Naive thymus-derived CD8-positive, alpha-beta T cell (primary cell): ENCODE results near the gene PACS1. TPM values are rescaled to one million over a fixed set of nuclear protein-coding genes. Genes with fewer than 3 reads are reported as not detected.

Source experiments
- ATAC-seq, 2 donors: fragments of 150-1000 bp; cut with Tn5 transposase in 1 of 2; sonication (Bioruptor Pico), chemical (Tn5 transposase) in 1 of 2; 1 replicate in 1 of 2; 2 replicates in 1 of 2; pipeline ENCODE4 v1.10.0; 2021; ENCODE audit warnings: mild to moderate bottlenecking in 2 of 2, moderate library complexity in 2 of 2
- POLR2A ChIA-PET: fragments of 350-600 bp; sonication (Branson Sonifier 250); formaldehyde crosslinking; loops from one replicate; lab custom pipeline; 2021; ENCODE audit warnings: antibody characterized with exemption; lab: Charles Lee
- DNase-seq, 10 donors: peaks; one replicate each; pipeline versions ENCODE4 v3.0.0 to v3.0.0-alpha.2; 2020 to 2022
- H3K27ac Mint-ChIP-seq, 10 donors: one replicate each; pipeline ENCODE4 v1.8.0; 2020 to 2022; ENCODE audit warnings: mild to moderate bottlenecking in 10 of 10, mixed read lengths in 10 of 10, moderate library complexity in 4 of 10, inconsistent platforms in 1 of 10
- H3K27me3 Mint-ChIP-seq, 5 donors: one replicate each; pipeline ENCODE4 v1.8.0; 2021 to 2022; ENCODE audit warnings: mixed read lengths in 5 of 5
- H3K36me3 Mint-ChIP-seq, 3 donors: one replicate each; pipeline ENCODE4 v1.8.0; 2020 to 2022; ENCODE audit warnings: mixed read lengths in 3 of 3, mild to moderate bottlenecking in 2 of 3, inconsistent platforms in 1 of 3
- H3K4me1 Mint-ChIP-seq, 4 donors: one replicate each; pipeline ENCODE4 v1.8.0; 2021 to 2022; ENCODE audit warnings: mixed read lengths in 4 of 4
- H3K4me3 Mint-ChIP-seq, 10 donors: one replicate each; pipeline ENCODE4 v1.8.0; 2020 to 2022; ENCODE audit warnings: mild to moderate bottlenecking in 10 of 10, mixed read lengths in 10 of 10, moderate library complexity in 6 of 10, inconsistent platforms in 1 of 10
- H3K9me3 Mint-ChIP-seq, 9 donors: one replicate each; pipeline ENCODE4 v1.8.0; 2020 to 2022; ENCODE audit warnings: mixed read lengths in 9 of 9, mild to moderate bottlenecking in 3 of 9, inconsistent platforms in 1 of 9, moderate library complexity in 1 of 9
- polyA plus RNA-seq, 3 donors: library from polyadenylated mRNA; unstranded; fragments of 300-500 nt; fragmentation: Illumina TruSeq; gene quantifications; one replicate each; pipeline ENCODE4 v1.2.3, GENCODE V29; 2021
- total RNA-seq, 8 experiments: library from RNA in 2 of 8; stranded (reverse) in 2 of 8; gene quantifications; one replicate each; pipeline ENCODE4 v1.2.3 and lab custom pipeline; 2021 to 2026

Gene PACS1
- total and polyA plus RNA-seq, 5 experiments from 2014 or later: 35.9 to 317 (median 98.8) TPM

DNA sequence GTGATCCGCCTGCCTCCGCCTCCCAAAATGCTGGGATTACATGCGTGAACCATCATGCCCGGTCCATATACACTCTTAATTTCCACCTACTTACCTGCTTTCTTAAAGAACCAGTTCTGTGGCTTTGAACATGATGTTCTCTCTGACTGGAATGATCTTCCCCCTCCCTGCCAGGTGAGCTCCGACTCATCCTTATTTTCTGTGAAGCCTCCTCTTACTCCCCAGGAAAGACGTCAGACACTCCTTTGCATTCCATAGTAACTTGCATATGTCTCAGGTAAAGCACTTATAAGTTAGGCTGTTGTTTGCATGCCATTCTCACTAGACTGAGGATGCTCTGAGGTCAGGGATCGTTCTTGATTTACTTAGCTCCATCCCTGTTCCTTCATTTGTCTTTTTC is 106.6 kb downstream of the PACS1 start:
- POLR2A ChIA-PET: interaction anchor here (0.5 kb wide), 1 partner anchor 61 kb away, joined by 4 read pairs; no protein-coding TSS in a partner anchor
- Mint-ChIP-seq H3K4me1 (peaks cover 17 to 56% (median 48%) of the 10 kb centered on the region in 4 donors), H3K36me3 (peaks cover 0 to 53% (median 5%) of the 10 kb centered on the region in 3 donors), H3K9me3 (no peaks in the 10 kb centered on the region), H3K27me3 (no peaks in the 10 kb centered on the region), H3K4me3 (no peak overlapping the region), H3K27ac (peak overlapping the region in 4 of 10 donors; percentile 6 to 46 (median 37))
- ATAC-seq: no peak
- DNase-seq: no peak

DNA sequence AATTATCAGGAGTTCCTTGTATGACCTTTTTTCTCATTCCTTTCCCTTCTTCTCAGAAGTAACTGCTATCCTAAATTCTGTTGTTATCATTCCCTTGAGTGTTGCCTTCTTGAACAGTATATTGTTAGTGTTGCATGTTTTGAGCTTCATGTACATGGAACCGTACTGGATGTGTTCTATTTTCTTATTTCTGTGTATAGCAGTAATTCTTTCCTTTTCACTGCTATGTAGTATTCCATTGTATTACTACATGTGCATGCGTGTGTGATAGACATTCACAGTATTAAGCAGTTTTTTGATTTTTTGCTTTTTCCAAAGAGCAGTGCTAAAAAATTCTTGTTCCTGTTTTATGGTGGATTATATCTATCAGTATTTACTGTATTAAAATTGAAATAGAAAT is 108.1 kb downstream of the PACS1 start:
- no peaks in the 10 kb centered on the region for H3K9me3 Mint-ChIP-seq
- peaks cover 14 to 61% (median 53%) of the 10 kb centered on the region in 4 donors for H3K4me1 Mint-ChIP-seq
- H3K27me3 Mint-ChIP-seq: no peaks in the 10 kb centered on the region
- H3K36me3 Mint-ChIP-seq: peaks cover 0 to 45% (median 5%) of the 10 kb centered on the region in 3 donors
- H3K4me3 Mint-ChIP-seq: no peak overlapping the region
- ATAC-seq: no peak
- no peak overlapping the region for H3K27ac Mint-ChIP-seq
- POLR2A ChIA-PET: no interaction called here
- no peak for DNase-seq

- no peak for ATAC-seq
- Mint-ChIP-seq H3K4me1 (peaks cover 16 to 65% (median 60%) of the 10 kb centered on the region in 4 donors), H3K27ac (peak overlapping the region in 6 of 10 donors; percentile 4 to 70 (median 34)), H3K9me3 (no peaks in the 10 kb centered on the region), H3K4me3 (no peak overlapping the region), H3K27me3 (no peaks in the 10 kb centered on the region), H3K36me3 (peaks cover 0 to 38% (median 0%) of the 10 kb centered on the region in 3 donors)
- POLR2A ChIA-PET: no interaction called here
- DNase-seq: no peak
Measured at GRCh38 chr11:66178871-66179270, 108.8 kb downstream of the PACS1 start.

DNA sequence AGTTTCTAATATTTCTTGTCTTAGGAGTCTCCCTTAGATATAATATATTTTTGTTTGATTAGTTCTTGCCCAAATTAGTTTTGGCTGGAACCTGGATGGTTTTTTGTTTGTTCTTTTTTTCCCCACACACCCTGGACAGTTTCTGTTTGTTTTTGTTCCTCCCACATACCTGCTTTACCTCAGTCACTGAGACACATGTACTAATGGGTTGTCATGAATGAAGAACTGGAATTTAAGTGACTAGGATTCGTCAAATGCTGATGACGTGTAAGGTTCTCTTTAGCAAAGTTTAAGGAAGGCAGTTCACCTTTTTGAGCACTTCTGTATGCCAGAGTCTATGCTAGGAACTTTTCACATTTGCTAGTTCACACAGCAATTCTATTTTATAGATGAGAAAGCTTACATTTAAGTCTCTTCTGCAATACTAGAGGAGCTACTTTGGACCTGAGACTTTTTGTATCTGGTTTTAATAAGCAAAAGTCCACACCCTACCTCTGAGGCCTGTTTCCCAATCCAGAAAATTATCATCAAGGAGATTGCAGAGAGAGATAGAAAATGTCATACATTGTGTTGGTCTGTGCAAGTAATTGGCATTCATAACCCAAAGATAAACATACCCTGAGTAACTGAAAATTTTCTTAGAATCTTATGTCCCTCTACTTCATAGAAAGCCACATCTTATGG is 111.7 kb downstream of the PACS1 start:
- H3K4me1 Mint-ChIP-seq: peaks cover 19 to 68% (median 60%) of the 10 kb centered on the region in 4 donors
- no peak overlapping the region for H3K4me3 Mint-ChIP-seq
- no peaks in the 10 kb centered on the region for H3K27me3 Mint-ChIP-seq
- H3K36me3 Mint-ChIP-seq: peaks cover 0 to 37% (median 4%) of the 10 kb centered on the region in 3 donors
- no peaks in the 10 kb centered on the region for H3K9me3 Mint-ChIP-seq
- no peak for DNase-seq
- peak overlapping the region in 5 of 10 donors; percentile 24 to 73 (median 34) for H3K27ac Mint-ChIP-seq
- no peak for ATAC-seq
- POLR2A ChIA-PET: interaction anchor here (0.6 kb wide), 1 partner anchor 39 kb away, joined by 3 read pairs; no protein-coding TSS in a partner anchor

GRCh38 chr11:66183494-66184048 is 113.5 kb downstream of the PACS1 start:
- POLR2A ChIA-PET: no interaction called here
- Mint-ChIP-seq H3K9me3 (peaks cover 0 to 9% (median 0%) of the 10 kb centered on the region in 9 donors), H3K4me3 (peak overlapping the region in 1 of 10 donors; percentile 6), H3K36me3 (peaks cover 0 to 46% (median 12%) of the 10 kb centered on the region in 3 donors), H3K4me1 (peaks cover 29 to 73% (median 64%) of the 10 kb centered on the region in 4 donors), H3K27me3 (no peaks in the 10 kb centered on the region), H3K27ac (peak overlapping the region in 9 of 10 donors; percentile 11 to 86 (median 80))
- peak in 6 of 10 donors; percentile 5 to 57 (median 30) for DNase-seq
- peak; percentile 74 to 94 for ATAC-seq

DNA sequence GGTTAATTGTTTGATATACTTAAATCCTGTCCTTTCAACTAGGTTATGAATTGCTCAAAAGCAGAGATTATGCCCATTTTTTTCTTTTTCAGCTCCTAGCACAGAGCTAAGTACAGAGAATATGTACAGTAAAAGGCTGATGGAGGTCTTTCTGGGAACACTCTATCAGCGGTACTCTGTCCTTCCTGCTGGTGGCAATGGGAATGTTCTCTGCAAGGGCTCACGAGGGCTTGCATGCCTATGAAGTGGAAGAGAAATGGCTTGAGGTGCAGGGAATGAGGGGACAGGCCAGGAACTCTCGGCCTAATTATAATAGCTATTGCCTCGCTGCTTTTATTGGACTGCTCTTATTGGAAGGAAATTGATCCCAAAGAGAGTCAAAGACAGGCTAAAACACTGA is 114.7 kb downstream of the PACS1 start:
- H3K36me3 Mint-ChIP-seq: peaks cover 5 to 47% (median 19%) of the 10 kb centered on the region in 3 donors
- H3K4me1 Mint-ChIP-seq: peaks cover 25 to 74% (median 61%) of the 10 kb centered on the region in 4 donors
- no peak for ATAC-seq
- peak overlapping the region in 8 of 10 donors; percentile 31 to 81 (median 46) for H3K27ac Mint-ChIP-seq
- POLR2A ChIA-PET: interaction anchor here (0.6 to 0.7 kb wide), 3 partner anchors 72 to 332 kb away, joined by 3 read pairs; no protein-coding TSS in a partner anchor
- H3K9me3 Mint-ChIP-seq: peaks cover 0 to 9% (median 0%) of the 10 kb centered on the region in 9 donors
- no peak for DNase-seq
- H3K27me3 Mint-ChIP-seq: no peaks in the 10 kb centered on the region
- H3K4me3 Mint-ChIP-seq: peak overlapping the region in 1 of 10 donors; percentile 33

GRCh38 chr11:66186470-66186869 is 116.4 kb downstream of the PACS1 start:
- no peak for DNase-seq
- POLR2A ChIA-PET: no interaction called here
- no peak overlapping the region for H3K4me3 Mint-ChIP-seq
- peak overlapping the region in 7 of 10 donors; percentile 3 to 76 (median 64) for H3K27ac Mint-ChIP-seq
- ATAC-seq: no peak
- H3K4me1 Mint-ChIP-seq: peaks cover 28 to 76% (median 66%) of the 10 kb centered on the region in 4 donors
- peaks cover 0 to 9% (median 0%) of the 10 kb centered on the region in 9 donors for H3K9me3 Mint-ChIP-seq
- no peaks in the 10 kb centered on the region for H3K27me3 Mint-ChIP-seq
- peaks cover 7 to 62% (median 23%) of the 10 kb centered on the region in 3 donors for H3K36me3 Mint-ChIP-seq

GRCh38 chr11:66187453-66187852 is 117.4 kb downstream of the PACS1 start:
- POLR2A ChIA-PET: no interaction called here
- no peak for DNase-seq
- Mint-ChIP-seq H3K9me3 (peaks cover 0 to 9% (median 0%) of the 10 kb centered on the region in 9 donors), H3K36me3 (peaks cover 7 to 67% (median 23%) of the 10 kb centered on the region in 3 donors), H3K27me3 (no peaks in the 10 kb centered on the region), H3K27ac (peak overlapping the region in 2 of 10 donors; percentile 38 to 73), H3K4me1 (peaks cover 31 to 73% (median 59%) of the 10 kb centered on the region in 4 donors), H3K4me3 (no peak overlapping the region)
- no peak for ATAC-seq

DNA sequence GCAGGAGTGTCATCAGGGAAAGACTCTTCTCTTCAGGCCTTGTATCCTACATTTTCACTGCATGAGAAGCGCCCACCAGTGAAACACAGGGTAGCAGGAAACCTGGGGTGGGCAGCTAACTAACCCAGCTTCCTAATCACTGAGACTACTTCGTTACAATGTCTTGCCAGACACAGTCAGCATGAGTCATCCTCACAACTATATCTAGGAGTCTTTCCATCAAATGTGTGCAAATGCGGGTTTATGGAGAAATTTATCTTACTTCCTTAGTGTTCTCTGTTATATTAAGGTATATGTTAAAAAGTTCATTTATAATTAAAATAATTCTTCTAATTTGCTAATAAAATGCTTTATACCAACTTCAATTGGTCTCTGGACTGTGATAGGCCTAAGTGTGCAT is 118.5 kb downstream of the PACS1 start:
- DNase-seq: no peak
- no peaks in the 10 kb centered on the region for H3K27me3 Mint-ChIP-seq
- ATAC-seq: no peak
- POLR2A ChIA-PET: no interaction called here
- peaks cover 7 to 75% (median 25%) of the 10 kb centered on the region in 3 donors for H3K36me3 Mint-ChIP-seq
- H3K4me3 Mint-ChIP-seq: no peak overlapping the region
- H3K27ac Mint-ChIP-seq: peak overlapping the region in 2 of 10 donors; percentile 4 to 75
- H3K4me1 Mint-ChIP-seq: peaks cover 29 to 73% (median 52%) of the 10 kb centered on the region in 4 donors
- peaks cover 0 to 9% (median 0%) of the 10 kb centered on the region in 9 donors for H3K9me3 Mint-ChIP-seq

- Mint-ChIP-seq H3K27ac (peak overlapping the region in 1 of 10 donors; percentile 35), H3K27me3 (no peaks in the 10 kb centered on the region), H3K36me3 (peaks cover 7 to 81% (median 25%) of the 10 kb centered on the region in 3 donors), H3K9me3 (peaks cover 0 to 9% (median 0%) of the 10 kb centered on the region in 9 donors), H3K4me1 (peaks cover 29 to 68% (median 49%) of the 10 kb centered on the region in 4 donors), H3K4me3 (no peak overlapping the region)
- ATAC-seq (no peak), DNase-seq (no peak)
- POLR2A ChIA-PET: no interaction called here
Measured at GRCh38 chr11:66189031-66189745, 119.1 kb downstream of the PACS1 start.

DNA sequence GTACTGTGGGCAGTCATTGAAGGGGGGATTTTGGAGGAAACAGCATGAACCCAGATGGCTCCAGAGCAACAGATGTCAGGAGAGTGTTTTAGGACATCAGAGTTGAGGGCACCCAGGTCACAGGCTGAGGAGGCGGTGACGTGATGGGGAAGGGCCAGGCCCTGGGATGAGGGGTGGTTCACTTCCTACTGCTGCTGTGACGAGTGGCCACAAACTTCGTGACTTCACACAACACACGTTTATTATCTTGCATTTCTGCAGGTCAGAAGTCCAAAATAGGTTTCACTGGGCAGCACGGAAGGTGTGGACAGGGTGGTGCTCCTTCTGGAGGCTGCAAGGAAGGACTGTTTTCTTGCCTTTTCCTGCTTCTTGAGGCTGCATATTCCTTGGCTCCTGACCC is 120.7 kb downstream of the PACS1 start:
- no peaks in the 10 kb centered on the region for H3K27me3 Mint-ChIP-seq
- POLR2A ChIA-PET: interaction anchor here (0.6 kb wide), 1 partner anchor 216 kb away, joined by 3 read pairs; no protein-coding TSS in a partner anchor
- H3K4me3 Mint-ChIP-seq: peak overlapping the region in 1 of 10 donors; percentile 29
- DNase-seq (no peak), ATAC-seq (no peak)
- H3K9me3 Mint-ChIP-seq: peaks cover 0 to 9% (median 0%) of the 10 kb centered on the region in 9 donors
- H3K4me1 Mint-ChIP-seq: peaks cover 24 to 55% (median 36%) of the 10 kb centered on the region in 4 donors
- H3K36me3 Mint-ChIP-seq: peaks cover 7 to 83% (median 26%) of the 10 kb centered on the region in 3 donors
- H3K27ac Mint-ChIP-seq: peak overlapping the region in 2 of 10 donors; percentile 18 to 45
